Transverse colon (tissue), 4 donors: Measurements from ENCODE around the gene CTXN3.

ENCODE experiments used
- POLR2A ChIP-seq: fragments of 450-650 bp; IDR thresholded peaks from one replicate; pipeline ENCODE4 v1.6.1; 2016; ENCODE audit warnings: antibody characterized with exemption, mild to moderate bottlenecking, moderate library complexity
- POLR2AphosphoS5 ChIP-seq, 3 donors: sonication (generic); formaldehyde crosslinking; IDR thresholded peaks; one replicate each; pipeline ENCODE4 v1.6.1; 2016; ENCODE audit warnings: antibody characterized with exemption in 3 of 3
- TF ChIP-seq, protein P1 (sequence below), 5 experiments: fragments of 200-600 bp in 3 of 5; fragments of 450-650 bp in 2 of 5; sonication (generic) in 3 of 5; IDR thresholded peaks; 1 replicate in 2 of 5; 2 replicates in 3 of 5; pipeline ENCODE4 v1.5.1; 2016 to 2017; ENCODE audit warnings: antibody characterized with exemption in 5 of 5, inconsistent platforms in 3 of 5, mild to moderate bottlenecking in 2 of 5, moderate library complexity in 1 of 5

- TF ChIP-seq POLR2A (no peak), POLR2AphosphoS5 (IDR thresholded peaks at IDR 0.05) (no peak)
- TF ChIP-seq, protein P1, sequence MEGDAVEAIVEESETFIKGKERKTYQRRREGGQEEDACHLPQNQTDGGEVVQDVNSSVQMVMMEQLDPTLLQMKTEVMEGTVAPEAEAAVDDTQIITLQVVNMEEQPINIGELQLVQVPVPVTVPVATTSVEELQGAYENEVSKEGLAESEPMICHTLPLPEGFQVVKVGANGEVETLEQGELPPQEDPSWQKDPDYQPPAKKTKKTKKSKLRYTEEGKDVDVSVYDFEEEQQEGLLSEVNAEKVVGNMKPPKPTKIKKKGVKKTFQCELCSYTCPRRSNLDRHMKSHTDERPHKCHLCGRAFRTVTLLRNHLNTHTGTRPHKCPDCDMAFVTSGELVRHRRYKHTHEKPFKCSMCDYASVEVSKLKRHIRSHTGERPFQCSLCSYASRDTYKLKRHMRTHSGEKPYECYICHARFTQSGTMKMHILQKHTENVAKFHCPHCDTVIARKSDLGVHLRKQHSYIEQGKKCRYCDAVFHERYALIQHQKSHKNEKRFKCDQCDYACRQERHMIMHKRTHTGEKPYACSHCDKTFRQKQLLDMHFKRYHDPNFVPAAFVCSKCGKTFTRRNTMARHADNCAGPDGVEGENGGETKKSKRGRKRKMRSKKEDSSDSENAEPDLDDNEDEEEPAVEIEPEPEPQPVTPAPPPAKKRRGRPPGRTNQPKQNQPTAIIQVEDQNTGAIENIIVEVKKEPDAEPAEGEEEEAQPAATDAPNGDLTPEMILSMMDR (IDR thresholded peaks at IDR 0.05): no peak
Measured at GRCh38 chr5:127609957-127610356, 38.9 kb upstream of the CTXN3 start.
